Endothelial cell (in vitro differentiated cells): ENCODE measurements around the gene FARSB. TPM values are rescaled to one million over a fixed set of nuclear protein-coding genes. Genes with fewer than 3 reads are reported as not detected.
"Not testable (repeated sequence)": the region's sequence is repeated elsewhere in the genome, so short reads cannot be mapped to it uniquely, and the experiment has no call there.

Experiments used
- DNase-seq: peaks from one replicate; pipeline ENCODE4 v3.0.0; 2021; ENCODE audit warnings: low spot score
- H3K27ac Mint-ChIP-seq: one replicate; pipeline ENCODE4 v1.8.0; 2021; ENCODE audit warnings: mixed read lengths, inconsistent platforms; ENCODE audit not compliant: unreplicated experiment
- H3K27me3 Mint-ChIP-seq: one replicate; pipeline ENCODE4 v1.8.0; 2021; ENCODE audit warnings: mild to moderate bottlenecking, moderate library complexity, mixed read lengths, inconsistent platforms; ENCODE audit not compliant: unreplicated experiment
- H3K36me3 Mint-ChIP-seq: one replicate; pipeline ENCODE4 v1.8.0; 2021; ENCODE audit warnings: mild to moderate bottlenecking, low read depth, mixed read lengths, inconsistent platforms; ENCODE audit not compliant: unreplicated experiment
- H3K4me1 Mint-ChIP-seq: one replicate; pipeline ENCODE4 v1.8.0; 2021; ENCODE audit warnings: mild to moderate bottlenecking, mixed read lengths, inconsistent platforms; ENCODE audit not compliant: unreplicated experiment
- H3K4me3 Mint-ChIP-seq: one replicate; pipeline ENCODE4 v1.8.0; 2021; ENCODE audit warnings: mild to moderate bottlenecking, mixed read lengths, inconsistent platforms; ENCODE audit not compliant: unreplicated experiment
- H3K9me3 Mint-ChIP-seq: one replicate; pipeline ENCODE4 v1.8.0; 2021; ENCODE audit warnings: mixed read lengths, inconsistent platforms; ENCODE audit not compliant: unreplicated experiment
- CTCF ChIP-seq: fragments of 200-600 bp; sonication (generic); IDR thresholded peaks from one replicate; pipeline ENCODE4 v1.5.0; 2021; ENCODE audit warnings: antibody characterized with exemption; ENCODE audit not compliant: unreplicated experiment
- total RNA-seq: library from RNA; stranded (reverse); fragmentation: NEBNext Ultra II Directional; extraction: Animal tissue kit (Norgen Biotek cat#: 25700); gene quantifications from one replicate; pipeline ENCODE4 v1.2.1, GENCODE V29; 2021; ENCODE audit not compliant: unreplicated experiment

The FARSB gene
- total RNA-seq, 1 donor from 2014 or later = 11.9 TPM

GRCh38 chr2:222698276-222698675, 42.4 kb upstream of the FARSB start:
- no peak for TF ChIP-seq CTCF
- no peak overlapping the region for H3K4me3 Mint-ChIP-seq
- H3K36me3 Mint-ChIP-seq = no peaks in the 10 kb centered on the region
- peaks cover 18% of the 10 kb centered on the region for H3K4me1 Mint-ChIP-seq
- H3K27ac Mint-ChIP-seq = peak overlapping the region; percentile 86
- no peak for DNase-seq
- peaks cover 4% of the 10 kb centered on the region for H3K27me3 Mint-ChIP-seq
- no peaks in the 10 kb centered on the region for H3K9me3 Mint-ChIP-seq

GRCh38 chr2:222693837-222694236, 37.9 kb upstream of the FARSB start:
- Mint-ChIP-seq H3K4me3 (no peak overlapping the region), H3K27ac (no peak overlapping the region), H3K36me3 (no peaks in the 10 kb centered on the region), H3K27me3 (peaks cover 2% of the 10 kb centered on the region), H3K4me1 (peaks cover 27% of the 10 kb centered on the region), H3K9me3 (no peaks in the 10 kb centered on the region)
- no peak for DNase-seq
- TF ChIP-seq CTCF = peak; percentile 27

GRCh38 chr2:222693413-222693812, 37.5 kb upstream of the FARSB start:
- H3K4me1 Mint-ChIP-seq = peaks cover 24% of the 10 kb centered on the region
- not testable (repeated sequence) for DNase-seq, H3K36me3 Mint-ChIP-seq, H3K27ac Mint-ChIP-seq, H3K4me3 Mint-ChIP-seq, H3K27me3 Mint-ChIP-seq, H3K9me3 Mint-ChIP-seq

GRCh38 chr2:222690564-222691200, 34.8 kb upstream of the FARSB start:
- Mint-ChIP-seq H3K36me3 (no peaks in the 10 kb centered on the region), H3K27ac (no peak overlapping the region)

GRCh38 chr2:222689322-222689721, 33.4 kb upstream of the FARSB start:
- DNase-seq = no peak
- peaks cover 3% of the 10 kb centered on the region for H3K27me3 Mint-ChIP-seq
- peaks cover 18% of the 10 kb centered on the region for H3K4me1 Mint-ChIP-seq
- H3K27ac Mint-ChIP-seq = no peak overlapping the region
- H3K4me3 Mint-ChIP-seq = no peak overlapping the region
- TF ChIP-seq CTCF = no peak
- no peaks in the 10 kb centered on the region for H3K36me3 Mint-ChIP-seq
- H3K9me3 Mint-ChIP-seq = no peaks in the 10 kb centered on the region

More at GRCh38 chr2:222690564-222691200, 34.8 kb upstream of the FARSB start:
- H3K4me1 Mint-ChIP-seq = peaks cover 21% of the 10 kb centered on the region
- peak; percentile 81 for DNase-seq
- H3K4me3 Mint-ChIP-seq = no peak overlapping the region
- no peaks in the 10 kb centered on the region for H3K9me3 Mint-ChIP-seq
- H3K27me3 Mint-ChIP-seq = peaks cover 3% of the 10 kb centered on the region
- TF ChIP-seq CTCF = peak; percentile 98
